Kidney (tissue), 14 donors: ENCODE results near the gene TNFRSF11A. TPM values are rescaled to one million over a fixed set of nuclear protein-coding genes. Genes with fewer than 3 reads are reported as not detected.

Source experiments
- DNase-seq, 5 donors: peaks; one replicate each; pipeline ENCODE4 v3.0.0-alpha.2; 2013 to 2020
- FAIRE-seq: peaks from 2 replicates; lab custom pipeline; 2012; peaks lifted over from hg19 to GRCh38; lab: Jason Lieb, UNC
- H3K27ac ChIP-seq, 2 donors: one replicate each; pipeline ENCODE4 v1.7.0; 2013; ENCODE audit warnings: low read depth in 2 of 2, low read length in 2 of 2, inconsistent platforms in 1 of 2
- H3K27me3 ChIP-seq: one replicate; pipeline ENCODE4 v1.7.1; 2013; ENCODE audit warnings: low read length, inconsistent platforms; ENCODE audit not compliant: control insufficient read depth, insufficient read depth
- H3K36me3 ChIP-seq, 3 donors: one replicate each; pipeline versions ENCODE4 v1.7.0 to v1.7.1; 2013; ENCODE audit warnings: low read length in 3 of 3, control low read depth in 1 of 3, inconsistent platforms in 1 of 3; ENCODE audit not compliant: insufficient read depth in 3 of 3, control insufficient read depth in 2 of 3
- H3K4me1 ChIP-seq, 3 donors: one replicate each; pipeline versions ENCODE4 v1.7.0 to v1.7.1; 2013; ENCODE audit warnings: low read length in 3 of 3, inconsistent platforms in 1 of 3, low read depth in 1 of 3; ENCODE audit not compliant: control insufficient read depth in 2 of 3, insufficient read depth in 2 of 3
- H3K4me3 ChIP-seq, 3 donors: one replicate each; pipeline versions ENCODE4 v1.7.0 to v1.8.1; 2013; ENCODE audit warnings: low read length in 3 of 3, control low read depth in 1 of 3, inconsistent platforms in 1 of 3
- H3K9ac ChIP-seq, 3 donors: one replicate each; pipeline versions ENCODE4 v1.7.0 to v1.7.1; 2013; ENCODE audit warnings: low read length in 3 of 3, control low read depth in 1 of 3, inconsistent platforms in 1 of 3
- H3K9me3 ChIP-seq, 3 donors: one replicate each; pipeline versions ENCODE4 v1.7.0 to v1.7.1; 2013; ENCODE audit warnings: low read length in 3 of 3, control low read depth in 1 of 3, inconsistent platforms in 1 of 3; ENCODE audit not compliant: control insufficient read depth in 2 of 3, insufficient read depth in 1 of 3
- intact Hi-C: fragments of 100-400 bp; cut with DNase I; formaldehyde crosslinking; loops from one replicate; pipeline ENCODE4 v1.11.1; 2022
- polyA plus RNA-seq: library from polyadenylated mRNA; stranded (reverse); fragments of 350-450 nt; fragmentation: Illumina TruSeq; extraction: RNeasy Lipid Tissue Mini Kit (QIAGEN cat#74804); gene quantifications from one replicate; pipeline ENCODE4 v1.2.3, GENCODE V29; 2014; ENCODE audit warnings: low read depth, low replicate concordance; ENCODE audit not compliant: insufficient read depth
- total RNA-seq: library from RNA; stranded (reverse); fragmentation: NEBNext Ultra II Directional; extraction: Animal tissue kit (Norgen Biotek cat#: 25700); gene quantifications from one replicate; pipeline ENCODE4 v1.2.1, GENCODE V29; 2021
- TF ChIP-seq, protein P1 (sequence below): IDR thresholded peaks from 3 replicates; pipeline ENCODE4 v1.5.1; 2012; ENCODE audit warnings: mild to moderate bottlenecking, moderate library complexity, borderline replicate concordance; ENCODE audit not compliant: insufficient read depth; ENCODE audit errors: extremely low read depth
- donor health status: control.
- donor health status: control.
- donor health status: control.
- donor health status: control.
- donor health status: control.
- donor health status: DM: yes; HTN: yes; CAD: no.
- donor health status: Normal renal cell carcinoma (clear cell type).

The TNFRSF11A gene
- total and polyA plus RNA-seq, 2 donors from 2014 or later: 0.39 to 5.4 TPM

DNA sequence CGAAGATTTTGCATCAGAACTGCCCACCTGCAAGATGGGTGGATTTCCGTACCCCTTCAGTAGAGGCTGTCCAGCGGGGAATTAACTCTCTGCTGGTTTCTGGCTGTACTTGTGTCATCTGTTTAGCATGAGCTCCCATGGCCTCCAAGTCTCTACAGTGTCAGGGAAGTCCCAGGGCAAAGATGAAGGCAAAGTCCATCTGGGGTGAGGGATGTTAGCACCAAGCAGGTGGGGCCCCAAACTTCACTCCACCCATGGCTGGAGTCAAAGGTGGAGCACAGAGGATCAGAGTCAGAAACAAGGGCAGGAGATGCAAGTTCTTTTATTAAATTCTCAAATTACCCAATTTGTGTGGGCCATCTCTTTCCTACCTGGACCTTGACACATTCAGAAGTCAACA is 78.0 kb downstream of the TNFRSF11A start:
- no peak for FAIRE-seq
- Histone ChIP-seq H3K27ac (no peak overlapping the region), H3K4me1 (no peaks in the 10 kb centered on the region), H3K4me3 (no peak overlapping the region), H3K27me3 (no peaks in the 10 kb centered on the region), H3K9ac (no peak overlapping the region), H3K9me3 (no peaks in the 10 kb centered on the region), H3K36me3 (no peaks in the 10 kb centered on the region)
- TF ChIP-seq, protein P1, sequence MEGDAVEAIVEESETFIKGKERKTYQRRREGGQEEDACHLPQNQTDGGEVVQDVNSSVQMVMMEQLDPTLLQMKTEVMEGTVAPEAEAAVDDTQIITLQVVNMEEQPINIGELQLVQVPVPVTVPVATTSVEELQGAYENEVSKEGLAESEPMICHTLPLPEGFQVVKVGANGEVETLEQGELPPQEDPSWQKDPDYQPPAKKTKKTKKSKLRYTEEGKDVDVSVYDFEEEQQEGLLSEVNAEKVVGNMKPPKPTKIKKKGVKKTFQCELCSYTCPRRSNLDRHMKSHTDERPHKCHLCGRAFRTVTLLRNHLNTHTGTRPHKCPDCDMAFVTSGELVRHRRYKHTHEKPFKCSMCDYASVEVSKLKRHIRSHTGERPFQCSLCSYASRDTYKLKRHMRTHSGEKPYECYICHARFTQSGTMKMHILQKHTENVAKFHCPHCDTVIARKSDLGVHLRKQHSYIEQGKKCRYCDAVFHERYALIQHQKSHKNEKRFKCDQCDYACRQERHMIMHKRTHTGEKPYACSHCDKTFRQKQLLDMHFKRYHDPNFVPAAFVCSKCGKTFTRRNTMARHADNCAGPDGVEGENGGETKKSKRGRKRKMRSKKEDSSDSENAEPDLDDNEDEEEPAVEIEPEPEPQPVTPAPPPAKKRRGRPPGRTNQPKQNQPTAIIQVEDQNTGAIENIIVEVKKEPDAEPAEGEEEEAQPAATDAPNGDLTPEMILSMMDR: no peak
- intact Hi-C loops: no loop called here
- DNase-seq: no peak

DNA sequence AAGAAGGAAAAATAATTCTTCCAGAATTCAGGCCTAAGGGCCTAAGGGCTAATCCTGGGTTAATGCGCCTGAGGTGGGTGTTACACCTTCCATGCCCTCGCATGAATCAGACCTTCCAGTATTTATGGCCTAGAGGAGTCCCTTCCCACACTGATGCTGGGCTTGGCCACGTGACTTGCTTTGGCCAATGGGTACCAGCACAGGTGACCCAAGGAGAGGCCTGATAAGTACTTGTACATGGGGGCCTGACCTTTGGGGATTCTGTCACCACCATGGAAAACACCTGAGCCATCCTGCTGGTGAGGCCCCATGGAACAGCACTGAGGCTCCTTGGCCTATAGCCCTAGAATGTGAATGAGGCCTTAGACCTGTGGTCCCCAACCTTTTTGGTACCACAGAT is 79.8 kb downstream of the TNFRSF11A start:
- no peak overlapping the region for H3K27ac ChIP-seq
- TF ChIP-seq, protein P1: no peak
- DNase-seq: no peak
- no peaks in the 10 kb centered on the region for H3K9me3 ChIP-seq
- no peaks in the 10 kb centered on the region for H3K27me3 ChIP-seq
- H3K9ac ChIP-seq: no peak overlapping the region
- intact Hi-C loops: no loop called here
- no peak for FAIRE-seq
- no peaks in the 10 kb centered on the region for H3K4me1 ChIP-seq
- no peaks in the 10 kb centered on the region for H3K36me3 ChIP-seq
- no peak overlapping the region for H3K4me3 ChIP-seq

DNA sequence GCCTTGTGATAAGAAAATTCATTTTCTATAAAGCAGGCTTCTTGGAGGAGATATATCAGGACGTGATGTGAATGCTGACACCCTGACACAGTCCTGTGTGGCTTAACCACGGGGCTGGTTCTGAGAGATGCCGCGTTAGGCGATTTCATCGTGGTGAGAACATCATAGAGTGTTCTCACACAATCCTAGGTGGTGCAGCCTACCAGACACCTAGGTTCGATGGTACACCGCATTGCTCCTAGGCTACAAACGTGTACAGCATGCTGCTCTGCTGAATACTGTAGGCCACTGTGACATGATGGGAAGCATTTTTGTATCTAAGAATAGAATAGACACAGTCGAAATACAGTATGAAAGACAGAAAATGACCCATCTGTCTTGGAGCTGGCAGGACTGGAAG is 82.5 kb downstream of the TNFRSF11A start:
- no peak overlapping the region for H3K4me3 ChIP-seq
- H3K36me3 ChIP-seq: no peaks in the 10 kb centered on the region
- no peaks in the 10 kb centered on the region for H3K4me1 ChIP-seq
- H3K27me3 ChIP-seq: no peaks in the 10 kb centered on the region
- H3K27ac ChIP-seq: no peak overlapping the region
- TF ChIP-seq, protein P1: no peak
- intact Hi-C loops: no loop called here
- H3K9ac ChIP-seq: no peak overlapping the region
- FAIRE-seq: no peak
- DNase-seq: no peak
- H3K9me3 ChIP-seq: no peaks in the 10 kb centered on the region

DNA sequence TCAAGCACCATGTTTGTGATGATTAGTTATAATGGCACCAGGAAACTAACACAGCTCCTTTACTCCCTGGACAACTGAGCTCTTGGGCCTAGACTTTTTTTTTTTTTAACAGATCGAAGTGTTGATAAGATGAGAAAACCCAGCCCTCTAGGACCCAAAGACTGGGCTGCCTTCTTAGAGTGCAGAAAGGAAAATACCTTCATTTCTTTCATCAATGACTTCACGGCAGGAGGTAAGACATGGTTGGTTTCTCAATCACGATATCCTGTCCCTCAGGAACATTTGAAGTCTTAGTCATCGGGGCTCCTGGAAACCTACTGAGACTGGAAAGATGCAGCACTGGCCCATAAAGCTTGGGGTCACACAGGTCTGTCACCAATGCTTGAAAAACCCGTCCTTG is 84.7 kb downstream of the TNFRSF11A start:
- Histone ChIP-seq H3K27me3 (no peaks in the 10 kb centered on the region), H3K36me3 (no peaks in the 10 kb centered on the region), H3K4me3 (no peak overlapping the region), H3K4me1 (no peaks in the 10 kb centered on the region), H3K9me3 (no peaks in the 10 kb centered on the region), H3K27ac (no peak overlapping the region), H3K9ac (no peak overlapping the region)
- FAIRE-seq (no peak), DNase-seq (no peak)
- intact Hi-C loops: no loop called here
- TF ChIP-seq, protein P1: no peak
